OCI-LY1 (cell line): ENCODE data around the gene KREMEN1.

ENCODE experiments used
- H2AFZ ChIP-seq: fragments of 200-600 bp; sonication (generic), shearing (Covaris generic); 2 replicates; pipeline ENCODE4 v1.6.0; 2014; ENCODE audit warnings: antibody characterized with exemption, mild to moderate bottlenecking, low read length
- H3F3A ChIP-seq: fragments of 200-600 bp; sonication (generic), shearing (Covaris generic); 2 replicates; pipeline ENCODE4 v1.6.0; 2014; ENCODE audit warnings: mild to moderate bottlenecking, antibody characterized with exemption, low read length, moderate library complexity; ENCODE audit not compliant: insufficient read depth
- H3K27ac ChIP-seq: fragments of 200-600 bp; sonication (generic); 2 replicates; pipeline ENCODE4 v1.5.1; 2014; ENCODE audit warnings: low read length, mixed run types, mild to moderate bottlenecking, low read depth; ENCODE audit not compliant: poor library complexity, severe bottlenecking
- H3K27me3 ChIP-seq: fragments of 200-600 bp; sonication (generic); 2 replicates; pipeline ENCODE4 v1.6.0; 2014; ENCODE audit warnings: antibody characterized with exemption, mild to moderate bottlenecking, low read length, moderate library complexity; ENCODE audit not compliant: insufficient read depth
- H3K36me3 ChIP-seq: fragments of 200-600 bp; sonication (generic); 2 replicates; pipeline ENCODE4 v1.6.1; 2014; ENCODE audit warnings: mild to moderate bottlenecking, antibody characterized with exemption, low read length, moderate library complexity, mixed read lengths; ENCODE audit not compliant: insufficient read depth
- H3K4me1 ChIP-seq: fragments of 200-600 bp; sonication (generic); 2 replicates; pipeline ENCODE4 v1.5.1; 2014; ENCODE audit warnings: mild to moderate bottlenecking, low read length, moderate library complexity; ENCODE audit not compliant: insufficient read depth, severe bottlenecking
- H3K4me2 ChIP-seq: fragments of 200-600 bp; sonication (generic), shearing (Covaris generic); 2 replicates; pipeline ENCODE4 v1.6.1; 2014; ENCODE audit warnings: low read length
- H3K4me3 ChIP-seq: fragments of 200-600 bp; sonication (generic); 2 replicates; pipeline ENCODE4 v1.5.1; 2014; ENCODE audit warnings: low read length, low read depth, mild to moderate bottlenecking, mixed read lengths; ENCODE audit not compliant: poor library complexity, severe bottlenecking
- H3K79me2 ChIP-seq: fragments of 200-600 bp; shearing (Covaris generic); 2 replicates; pipeline ENCODE4 v1.6.1; 2016; ENCODE audit warnings: mixed run types, low read length, mixed read lengths; ENCODE audit not compliant: insufficient read depth
- H3K9ac ChIP-seq: fragments of 200-600 bp; sonication (generic), shearing (Covaris generic); 2 replicates; pipeline ENCODE4 v1.6.1; 2014; ENCODE audit warnings: mild to moderate bottlenecking, low read length, mixed read lengths
- H3K9me2 ChIP-seq: fragments of 200-600 bp; sonication (generic), shearing (Covaris generic); 2 replicates; pipeline ENCODE4 v1.6.1; 2014; ENCODE audit warnings: low read depth, mild to moderate bottlenecking, low read length, mixed read lengths
- H3K9me3 ChIP-seq: fragments of 200-600 bp; shearing (Covaris generic); 2 replicates; pipeline ENCODE4 v1.6.1; 2014; ENCODE audit warnings: low read length, mixed read lengths
- H4K20me1 ChIP-seq: fragments of 200-600 bp; sonication (generic), shearing (Covaris generic); 2 replicates; pipeline ENCODE4 v1.6.0; 2016; ENCODE audit warnings: mild to moderate bottlenecking, low read length; ENCODE audit not compliant: insufficient read depth
- EZH2 ChIP-seq: fragments of 200-600 bp; sonication (generic), shearing (Covaris generic); IDR thresholded peaks from 2 replicates; pipeline ENCODE4 v1.8.0; 2017; ENCODE audit warnings: borderline replicate concordance, mixed run types, mild to moderate bottlenecking, antibody characterized with exemption, low read length, moderate library complexity, mixed read lengths
- TF ChIP-seq, protein P1 (sequence below): fragments of 200-600 bp; sonication (generic), shearing (Covaris generic); IDR thresholded peaks from 2 replicates; pipeline ENCODE4 v1.5.1; 2017; ENCODE audit warnings: mild to moderate bottlenecking, antibody characterized with exemption, low read length, moderate library complexity, mixed read lengths

The KREMEN1 gene

DNA sequence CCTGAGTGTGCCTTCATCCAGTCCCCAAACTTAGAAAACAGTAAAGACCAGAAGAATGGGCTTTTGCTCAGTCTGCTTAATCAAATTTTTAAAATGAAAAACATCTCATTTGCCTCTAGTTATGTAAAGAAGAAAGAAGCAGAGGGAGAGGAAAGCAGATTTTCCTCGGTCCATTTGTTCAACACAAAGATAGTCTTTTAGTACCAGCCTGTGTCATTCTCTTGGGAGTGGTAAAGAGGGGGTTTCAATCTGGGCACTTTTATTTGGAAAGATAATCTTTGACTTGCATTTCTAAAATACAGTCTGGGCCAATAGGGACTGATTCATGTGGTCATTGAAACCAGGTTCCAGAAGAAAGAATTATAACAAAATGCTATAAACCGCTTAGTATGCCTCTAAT lies 29.5 kb downstream of the KREMEN1 start:
- no peak overlapping the region for H2AFZ ChIP-seq
- TF ChIP-seq, protein P1, sequence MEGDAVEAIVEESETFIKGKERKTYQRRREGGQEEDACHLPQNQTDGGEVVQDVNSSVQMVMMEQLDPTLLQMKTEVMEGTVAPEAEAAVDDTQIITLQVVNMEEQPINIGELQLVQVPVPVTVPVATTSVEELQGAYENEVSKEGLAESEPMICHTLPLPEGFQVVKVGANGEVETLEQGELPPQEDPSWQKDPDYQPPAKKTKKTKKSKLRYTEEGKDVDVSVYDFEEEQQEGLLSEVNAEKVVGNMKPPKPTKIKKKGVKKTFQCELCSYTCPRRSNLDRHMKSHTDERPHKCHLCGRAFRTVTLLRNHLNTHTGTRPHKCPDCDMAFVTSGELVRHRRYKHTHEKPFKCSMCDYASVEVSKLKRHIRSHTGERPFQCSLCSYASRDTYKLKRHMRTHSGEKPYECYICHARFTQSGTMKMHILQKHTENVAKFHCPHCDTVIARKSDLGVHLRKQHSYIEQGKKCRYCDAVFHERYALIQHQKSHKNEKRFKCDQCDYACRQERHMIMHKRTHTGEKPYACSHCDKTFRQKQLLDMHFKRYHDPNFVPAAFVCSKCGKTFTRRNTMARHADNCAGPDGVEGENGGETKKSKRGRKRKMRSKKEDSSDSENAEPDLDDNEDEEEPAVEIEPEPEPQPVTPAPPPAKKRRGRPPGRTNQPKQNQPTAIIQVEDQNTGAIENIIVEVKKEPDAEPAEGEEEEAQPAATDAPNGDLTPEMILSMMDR, result no peak
- TF ChIP-seq EZH2, result no peak
- H3K9ac ChIP-seq, result no peak overlapping the region
- H3K4me1 ChIP-seq, result no peaks in the 10 kb centered on the region
- H3F3A ChIP-seq, result no peaks in the 10 kb centered on the region
- H4K20me1 ChIP-seq, result no peaks in the 10 kb centered on the region
- H3K79me2 ChIP-seq, result no peaks in the 10 kb centered on the region
- no peak overlapping the region for H3K27ac ChIP-seq
- H3K4me2 ChIP-seq, result no peak overlapping the region
- no peaks in the 10 kb centered on the region for H3K9me2 ChIP-seq
- no peak overlapping the region for H3K4me3 ChIP-seq
- no peaks in the 10 kb centered on the region for H3K36me3 ChIP-seq
- no peaks in the 10 kb centered on the region for H3K9me3 ChIP-seq
- peaks cover 4% of the 10 kb centered on the region; the same call in 1 of the 2 replicates for H3K27me3 ChIP-seq

DNA sequence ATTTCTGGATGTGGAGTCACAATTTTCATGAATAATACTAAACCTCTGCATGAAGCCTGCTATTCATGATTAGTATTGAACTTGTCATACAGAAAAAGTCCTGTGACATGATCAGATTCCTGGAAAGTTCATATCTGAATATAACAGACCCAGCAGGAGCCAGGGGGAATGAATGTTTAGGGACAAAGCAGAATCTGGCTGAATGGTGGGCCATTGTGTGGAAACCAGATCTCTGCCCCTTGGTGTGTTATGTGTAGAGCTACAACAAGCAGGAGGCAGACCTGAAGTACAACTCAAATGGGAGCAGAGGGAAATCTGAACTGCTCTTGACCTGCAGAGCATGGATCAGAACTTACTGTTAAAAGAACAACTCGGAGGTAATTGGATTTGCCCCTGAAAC lies 30.3 kb downstream of the KREMEN1 start:
- no peak overlapping the region for H2AFZ ChIP-seq
- peaks cover 4% of the 10 kb centered on the region; the same call in 1 of the 2 replicates for H3K27me3 ChIP-seq
- no peaks in the 10 kb centered on the region for H3K36me3 ChIP-seq
- H3K4me2 ChIP-seq, result no peak overlapping the region
- H3K9me2 ChIP-seq, result no peaks in the 10 kb centered on the region
- H3K4me1 ChIP-seq, result no peaks in the 10 kb centered on the region
- no peaks in the 10 kb centered on the region for H3K9me3 ChIP-seq
- H3K79me2 ChIP-seq, result no peaks in the 10 kb centered on the region
- no peak overlapping the region for H3K27ac ChIP-seq
- TF ChIP-seq, protein P1, result no peak
- TF ChIP-seq EZH2, result no peak
- H4K20me1 ChIP-seq, result no peaks in the 10 kb centered on the region
- H3K9ac ChIP-seq, result no peak overlapping the region
- H3K4me3 ChIP-seq, result no peak overlapping the region
- H3F3A ChIP-seq, result no peaks in the 10 kb centered on the region

DNA sequence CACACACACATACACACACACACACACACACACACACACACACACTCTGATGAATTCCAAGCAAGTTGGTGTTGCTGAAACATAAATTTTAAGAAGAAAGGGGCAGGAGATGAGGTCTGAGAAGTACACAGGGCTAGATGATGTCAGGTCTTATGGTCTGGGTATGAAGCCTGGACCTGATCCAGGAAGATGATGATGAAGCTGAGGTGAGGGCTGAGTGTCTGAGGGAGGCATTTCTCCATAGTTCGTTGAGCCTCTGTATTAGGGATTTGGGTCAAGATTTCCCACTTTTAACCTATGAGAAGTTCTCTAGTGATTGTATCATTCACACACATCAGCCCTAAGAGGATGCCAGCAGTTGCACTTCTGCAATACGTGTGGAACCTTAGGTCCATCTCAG lies 32.6 kb downstream of the KREMEN1 start:
- Histone ChIP-seq H3K36me3 (no peaks in the 10 kb centered on the region), H3K9me2 (no peaks in the 10 kb centered on the region), H3K27me3 (no peaks in the 10 kb centered on the region), H3K4me2 (no peak overlapping the region), H3K27ac (no peak overlapping the region), H3K79me2 (no peaks in the 10 kb centered on the region), H3K9ac (no peak overlapping the region), H2AFZ (no peak overlapping the region), H3F3A (no peaks in the 10 kb centered on the region), H3K9me3 (no peaks in the 10 kb centered on the region), H3K4me3 (no peak overlapping the region), H3K4me1 (no peaks in the 10 kb centered on the region), H4K20me1 (no peaks in the 10 kb centered on the region)
- TF ChIP-seq, protein P1, result no peak
- no peak for TF ChIP-seq EZH2
